G401 (cell line): ENCODE results near the gene SUV39H2. TPM values are rescaled to one million over a fixed set of nuclear protein-coding genes. Genes with fewer than 3 reads are reported as not detected.
"Not testable (repeated sequence)": the region's sequence is repeated elsewhere in the genome, so short reads cannot be mapped to it uniquely, and the experiment has no call there.

Experiments used
- DNase-seq: peaks from one replicate; pipeline ENCODE4 v3.0.0-alpha.2; 2015; ENCODE audit warnings: low spot score
- in situ Hi-C: cut with HindIII; loops from 2 replicates; pipeline ENCODE4 v1.10.0; 2016; ENCODE audit warnings: low sequenced_read_pairs, mixed read lengths
- total RNA-seq: library from RNA; depleted of rRNA; stranded (reverse); fragments of >200 nt; shearing (Covaris generic); gene quantifications from 2 replicates; pipeline ENCODE4 v1.2.3, GENCODE V29; 2014; rRNA removed

SUV39H2 gene, protein sequence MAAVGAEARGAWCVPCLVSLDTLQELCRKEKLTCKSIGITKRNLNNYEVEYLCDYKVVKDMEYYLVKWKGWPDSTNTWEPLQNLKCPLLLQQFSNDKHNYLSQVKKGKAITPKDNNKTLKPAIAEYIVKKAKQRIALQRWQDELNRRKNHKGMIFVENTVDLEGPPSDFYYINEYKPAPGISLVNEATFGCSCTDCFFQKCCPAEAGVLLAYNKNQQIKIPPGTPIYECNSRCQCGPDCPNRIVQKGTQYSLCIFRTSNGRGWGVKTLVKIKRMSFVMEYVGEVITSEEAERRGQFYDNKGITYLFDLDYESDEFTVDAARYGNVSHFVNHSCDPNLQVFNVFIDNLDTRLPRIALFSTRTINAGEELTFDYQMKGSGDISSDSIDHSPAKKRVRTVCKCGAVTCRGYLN
- 31.0 and 44.0 TPM in 2 replicates for total RNA-seq

DNA sequence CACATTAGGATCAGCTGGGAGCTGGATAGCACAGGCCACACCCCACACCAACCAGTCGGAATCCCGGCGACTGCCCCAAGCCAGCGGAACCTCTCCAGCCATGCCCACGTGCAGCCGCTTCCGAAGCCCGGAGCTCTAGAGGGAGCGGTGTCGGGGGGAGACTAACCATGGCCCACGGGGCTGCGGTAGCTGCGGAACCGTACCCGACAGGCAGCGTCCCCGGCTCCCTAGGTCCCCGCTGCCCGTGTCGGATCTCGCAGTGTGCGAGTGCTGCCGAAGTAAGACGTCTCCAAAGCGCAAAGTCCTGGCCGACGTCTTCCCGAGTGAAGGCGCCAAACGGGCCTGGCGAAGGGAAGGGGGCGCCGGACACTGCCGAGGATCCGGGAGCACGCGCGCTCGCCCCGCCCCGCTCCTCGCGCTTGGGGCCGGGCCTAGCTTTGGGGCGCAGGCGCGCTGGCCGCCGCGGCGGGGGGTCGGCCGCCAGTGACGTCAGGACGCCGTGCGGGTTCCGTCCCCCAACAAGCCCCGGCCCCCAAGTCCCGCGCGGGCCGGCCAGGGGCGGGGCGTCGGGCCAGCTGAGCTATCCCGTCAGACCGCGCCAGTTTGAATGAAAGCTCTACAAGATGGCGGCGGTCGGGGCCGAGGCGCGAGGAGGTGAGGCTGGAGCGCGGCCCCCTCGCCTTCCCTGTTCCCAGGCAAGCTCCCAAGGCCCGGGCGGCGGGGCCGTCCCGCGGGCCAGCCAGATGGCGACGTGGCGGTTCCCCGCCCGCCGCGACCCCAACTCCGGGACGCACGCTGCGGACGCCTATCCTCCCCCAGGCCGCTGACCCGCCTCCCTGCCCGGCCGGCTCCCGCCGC is at the start of gene SUV39H2:
TSS of gene SUV39H2 (plus strand) at position 601 of the 858 bp plus-strand sequence. CDS start at position 624, 23 bp downstream.
- in situ Hi-C loops, result no loop called here
- peak; percentile 94 for DNase-seq

DNA sequence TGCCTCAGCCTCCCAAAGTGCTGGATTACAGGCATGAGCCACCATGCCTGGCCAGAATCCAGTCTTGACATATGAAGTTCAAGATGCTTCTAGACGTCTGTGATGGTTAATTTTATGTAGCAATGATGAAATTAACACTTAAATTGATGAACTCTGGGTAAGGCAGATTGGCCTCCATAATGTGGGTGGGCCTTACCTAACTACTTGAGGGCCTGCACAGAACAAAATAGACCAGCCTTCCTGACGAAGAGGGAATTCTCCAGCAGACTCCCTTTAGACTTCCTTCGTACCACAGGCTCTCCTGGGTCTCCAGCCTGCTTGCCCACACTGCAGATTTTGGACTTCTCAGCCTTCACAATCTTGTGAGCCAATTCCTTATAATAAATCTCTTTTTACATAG is 45.6 kb upstream of the SUV39H2 start:
- in situ Hi-C loops, result no loop called here
- DNase-seq, result no peak

DNA sequence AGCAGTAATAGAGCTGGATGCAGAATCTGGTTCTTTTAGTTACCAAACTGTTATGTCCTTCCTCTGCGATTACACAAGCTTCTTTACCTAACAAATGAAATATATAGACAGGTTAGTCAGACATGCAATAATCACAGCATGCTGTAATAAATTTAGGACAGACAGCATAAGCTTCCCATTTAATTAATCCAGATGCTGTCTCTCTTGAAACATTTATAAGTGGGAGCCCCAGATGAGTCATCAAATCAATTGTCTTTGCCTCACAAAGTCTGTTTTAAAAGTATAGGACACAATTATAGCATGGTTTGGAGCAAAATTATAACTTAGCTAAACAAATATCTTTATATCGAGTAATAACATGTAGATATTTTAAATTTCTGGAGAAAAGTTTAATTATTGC is 42.5 kb upstream of the SUV39H2 start:
- in situ Hi-C loops, result no loop called here
- no peak for DNase-seq

DNA sequence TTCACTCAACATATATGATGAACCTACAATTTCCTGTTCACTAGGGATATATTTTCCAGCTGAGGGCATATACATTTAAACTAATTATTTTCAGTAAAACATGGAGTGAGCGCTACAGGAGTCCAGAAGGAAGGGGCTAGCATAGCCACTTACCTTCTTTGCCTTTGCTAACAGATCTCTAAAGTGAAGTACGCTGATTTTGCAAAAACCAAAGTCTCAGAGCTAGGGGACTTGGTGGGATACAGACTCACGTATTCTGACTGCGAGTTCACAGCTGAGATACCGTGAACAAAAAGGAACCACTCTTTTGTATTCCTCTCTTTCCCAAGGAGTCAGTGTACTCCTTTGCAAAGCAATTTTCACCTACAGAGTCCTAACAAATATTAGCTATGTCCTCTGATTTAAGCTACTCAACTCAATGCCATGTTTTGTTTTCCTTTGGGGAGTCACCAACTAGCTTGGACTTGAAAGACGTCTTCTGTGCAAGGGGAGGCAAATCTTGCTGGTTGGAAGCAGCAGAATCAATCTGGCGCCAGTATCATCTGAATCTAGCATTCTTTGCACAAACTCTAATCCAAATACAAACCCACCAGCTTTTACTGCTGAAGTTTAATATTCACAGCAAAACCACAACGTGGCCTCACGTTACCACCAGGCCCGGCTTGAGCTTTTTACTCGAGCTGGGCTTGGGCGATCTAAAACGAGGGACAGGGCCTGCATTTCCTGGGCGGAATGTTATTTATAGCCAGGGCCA is 41.5 kb upstream of the SUV39H2 start:
- in situ Hi-C loops, result no loop called here
- no peak for DNase-seq

DNA sequence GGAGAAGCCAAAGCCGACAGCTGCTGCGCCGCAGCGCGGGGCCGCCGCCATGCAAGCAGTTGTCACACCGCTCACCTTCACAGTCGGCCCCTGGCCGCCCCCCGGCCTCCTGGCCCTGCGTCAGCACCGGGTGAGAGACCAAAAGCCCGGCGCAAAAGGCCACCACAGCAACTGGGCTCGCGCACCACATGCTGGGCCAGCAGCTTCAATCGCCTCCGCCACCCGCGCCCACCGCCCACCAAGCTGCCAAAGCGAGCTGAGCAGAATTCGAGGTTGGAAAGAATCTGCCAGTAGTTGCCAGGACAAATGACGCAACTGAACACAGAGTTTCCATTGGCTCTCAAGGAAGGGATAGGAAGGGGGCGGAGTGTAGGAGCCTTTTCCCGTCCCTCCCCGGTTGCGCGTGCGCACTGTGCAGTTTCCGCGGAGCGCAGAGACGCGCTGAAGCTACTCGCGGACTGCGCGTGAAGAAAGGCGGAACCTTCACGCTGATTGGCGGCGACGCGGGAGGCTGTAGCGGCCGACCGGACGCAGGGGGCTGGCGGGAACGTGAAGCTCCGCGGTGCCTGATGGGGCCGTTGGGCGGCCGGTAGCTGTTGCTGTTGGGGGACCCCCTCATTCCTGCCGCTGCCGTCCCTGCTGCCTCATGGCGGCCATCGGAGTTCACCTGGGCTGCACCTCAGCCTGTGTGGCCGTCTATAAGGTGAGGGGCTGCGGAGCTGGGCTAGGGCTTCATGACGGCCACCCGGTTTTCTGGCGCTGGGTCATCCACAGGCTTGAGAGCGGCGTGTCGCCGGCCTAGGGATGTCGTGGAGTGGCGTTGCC is 40.7 kb upstream of the SUV39H2 start, which contains the start of the genes CDNF, HSPA14 and MSANTD7:
TSS of gene CDNF (minus strand) at position 281 of the 825 bp plus-strand sequence. CDS start at position 190, 91 bp downstream.
TSS of gene HSPA14 (plus strand) at position 550 of the 825 bp plus-strand sequence. CDS start at position 647, 97 bp downstream.
TSS of gene MSANTD7 (plus strand) at position 550 of the 825 bp plus-strand sequence. CDS start 3,979 bp downstream, outside the sequence.
- in situ Hi-C loops, result no loop called here
- peak; percentile 99 for DNase-seq

DNA sequence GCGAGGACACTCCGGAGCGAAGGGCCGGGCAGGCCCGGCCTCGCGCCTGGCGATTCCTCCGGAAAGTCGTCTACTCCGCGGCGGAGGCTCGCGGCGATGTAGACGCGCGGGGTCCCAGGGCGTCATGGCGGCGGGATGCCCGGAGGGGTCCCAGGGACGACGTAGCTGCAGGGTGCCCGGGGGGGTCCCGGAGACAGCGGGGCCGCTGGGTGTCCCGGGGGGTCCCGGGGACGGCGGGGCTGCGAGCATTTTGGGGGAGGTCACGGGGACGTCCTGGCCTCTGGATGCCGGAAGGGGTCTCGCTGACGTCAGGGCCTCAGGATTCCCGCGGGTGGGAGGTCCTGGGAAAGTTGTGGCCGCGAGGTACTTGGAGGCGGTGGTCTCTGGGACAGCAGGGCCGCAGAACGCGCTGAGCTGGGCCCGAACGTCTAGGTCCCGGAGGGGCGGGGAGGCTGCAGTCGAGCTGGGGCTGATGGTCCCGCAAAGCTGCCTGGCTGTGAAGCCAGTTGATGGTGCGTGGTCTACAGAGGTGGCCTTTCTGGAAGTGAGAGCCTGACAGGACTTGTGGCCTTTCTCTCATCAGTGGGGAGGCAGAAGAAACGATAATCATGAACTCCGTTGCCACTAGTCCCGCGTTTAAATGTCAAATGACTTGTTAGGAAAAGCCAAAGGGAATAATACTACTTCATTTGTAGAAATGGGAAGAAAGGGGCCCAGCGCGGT is 39.9 kb upstream of the SUV39H2 start:
- in situ Hi-C loops, result no loop called here

DNA sequence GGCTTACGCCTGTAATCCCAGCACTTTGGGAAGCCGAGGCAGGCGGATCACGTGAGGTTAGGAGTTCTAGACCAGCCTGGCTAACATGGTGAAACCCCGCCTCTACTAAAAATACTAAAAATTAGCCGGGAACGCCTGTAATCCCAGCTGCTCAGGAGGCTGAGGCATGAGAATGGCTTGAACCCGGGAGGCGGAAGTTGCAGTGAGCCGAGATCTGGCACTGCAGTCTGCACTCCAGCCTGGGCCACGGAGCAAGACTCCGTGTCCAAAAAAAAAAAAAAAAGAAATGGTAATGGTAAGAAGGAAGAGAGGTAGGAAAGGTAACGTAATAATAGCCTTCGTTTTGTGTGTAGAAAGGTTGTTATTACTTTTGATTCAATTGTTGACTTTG is 39.4 kb upstream of the SUV39H2 start:
- DNase-seq, result no peak
- in situ Hi-C loops, result no loop called here

More for the DNA sequence above, 39.9 kb upstream of the SUV39H2 start:
- peak; percentile 20 for DNase-seq

DNA sequence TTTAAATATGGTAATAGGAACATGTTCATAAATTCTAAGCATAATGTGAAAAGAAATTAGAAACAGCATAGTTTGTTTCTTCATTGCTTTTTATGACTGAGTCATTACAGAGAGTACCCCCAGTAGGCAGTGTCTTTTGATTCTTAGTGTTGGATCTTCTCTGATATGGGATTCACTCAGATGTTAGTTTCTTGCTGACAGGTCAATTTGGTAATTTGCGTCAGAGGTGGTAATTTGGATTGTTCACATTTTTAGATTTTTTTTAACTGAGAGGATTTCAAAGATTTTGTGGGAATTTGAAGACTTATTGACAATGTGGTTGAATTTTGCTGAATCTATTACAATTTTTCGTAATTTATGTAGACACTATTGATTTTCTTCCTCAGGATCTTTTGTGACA is 38.5 kb upstream of the SUV39H2 start:
- DNase-seq, result no peak
- in situ Hi-C loops, result no loop called here

DNA sequence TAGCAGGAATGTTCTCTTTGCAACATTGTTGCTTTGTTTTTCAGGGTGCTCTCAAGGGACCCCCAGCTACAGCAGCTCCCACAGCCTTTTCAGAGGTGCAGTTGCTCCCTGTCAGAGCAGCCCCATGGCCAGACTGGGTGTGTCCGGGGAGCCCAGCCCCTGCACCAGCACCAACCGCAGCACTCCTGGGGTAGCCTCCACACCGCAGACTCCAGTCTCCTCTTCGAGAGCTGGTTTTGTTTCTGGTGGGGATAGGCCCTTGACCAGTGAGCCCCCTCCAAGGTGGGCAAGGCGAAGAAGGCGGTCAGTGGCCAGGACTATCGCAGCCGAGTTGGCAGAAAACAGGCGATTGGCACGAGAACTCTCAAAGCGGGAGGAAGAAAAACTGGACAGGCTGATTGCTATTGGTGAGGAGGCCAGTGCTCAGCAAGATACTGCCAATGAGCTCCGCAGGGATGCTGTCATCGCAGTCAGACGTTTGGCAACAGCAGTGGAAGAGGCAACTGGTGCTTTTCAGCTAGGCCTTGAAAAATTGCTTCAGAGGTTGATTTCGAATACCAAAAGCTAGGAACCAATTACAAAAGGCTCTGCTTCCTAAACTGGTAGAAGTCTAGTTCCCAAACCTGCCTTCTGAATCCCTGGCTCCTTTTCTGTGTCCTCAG is 35.2 kb upstream of the SUV39H2 start:
- DNase-seq, result peak; percentile 89
- in situ Hi-C loops, result no loop called here

DNA sequence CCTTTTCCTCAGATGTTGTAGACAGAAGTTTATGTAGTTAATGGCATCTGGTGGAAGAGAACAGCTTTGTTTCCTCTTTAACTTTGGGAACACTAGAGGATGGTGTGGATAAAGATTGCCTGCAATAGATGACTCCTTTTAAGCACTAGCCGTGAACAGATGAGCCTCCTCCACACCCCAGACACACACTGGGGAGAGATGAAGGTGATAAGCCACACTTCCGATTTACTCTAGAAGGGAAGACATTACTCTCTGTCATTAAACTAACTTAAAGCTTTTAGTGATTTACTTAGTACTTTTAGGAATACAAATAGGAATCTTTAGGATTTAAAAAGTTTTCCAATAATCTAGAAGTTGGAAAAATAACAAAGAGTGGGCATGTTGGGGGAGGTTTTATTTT is 33.7 kb upstream of the SUV39H2 start:
- no peak for DNase-seq
- in situ Hi-C loops, result no loop called here

DNA sequence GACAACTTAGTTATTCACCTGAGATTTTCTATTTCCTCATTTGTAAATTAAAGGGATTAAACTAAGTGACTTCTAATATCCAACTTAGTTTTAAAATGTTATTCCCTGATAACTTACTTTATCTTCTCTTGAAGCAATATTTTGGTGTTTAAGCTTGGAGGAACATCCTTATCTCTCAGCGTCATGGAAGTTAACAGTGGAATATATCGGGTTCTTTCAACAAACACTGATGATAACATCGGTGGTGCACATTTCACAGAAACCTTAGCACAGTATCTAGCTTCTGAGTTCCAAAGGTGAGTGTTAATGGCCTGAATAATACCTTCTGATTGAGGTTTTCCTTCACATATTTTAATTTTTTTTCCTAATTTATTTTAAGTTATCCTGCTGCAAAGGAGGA is 26.4 kb upstream of the SUV39H2 start:
- no peak for DNase-seq
- in situ Hi-C loops, result no loop called here

DNA sequence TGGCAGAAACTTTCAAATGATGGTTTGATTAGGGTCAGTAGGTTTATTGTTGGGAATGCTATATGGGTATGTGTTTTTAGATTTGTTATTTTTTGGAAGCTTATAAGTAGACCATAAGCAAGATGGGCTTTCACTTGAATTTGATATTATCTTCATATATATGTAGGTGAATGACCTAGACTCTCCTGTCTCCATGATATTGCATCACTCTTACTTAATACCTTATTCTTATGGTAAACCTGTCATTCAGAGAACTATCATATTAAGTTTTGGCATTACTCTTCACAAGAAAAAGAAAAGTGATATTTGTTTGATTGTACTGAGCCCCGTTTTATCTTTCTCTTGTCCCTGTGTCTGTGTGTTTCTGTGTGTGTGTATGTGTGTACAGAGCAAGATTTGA is 23.2 kb upstream of the SUV39H2 start:
- in situ Hi-C loops, result no loop called here

DNA sequence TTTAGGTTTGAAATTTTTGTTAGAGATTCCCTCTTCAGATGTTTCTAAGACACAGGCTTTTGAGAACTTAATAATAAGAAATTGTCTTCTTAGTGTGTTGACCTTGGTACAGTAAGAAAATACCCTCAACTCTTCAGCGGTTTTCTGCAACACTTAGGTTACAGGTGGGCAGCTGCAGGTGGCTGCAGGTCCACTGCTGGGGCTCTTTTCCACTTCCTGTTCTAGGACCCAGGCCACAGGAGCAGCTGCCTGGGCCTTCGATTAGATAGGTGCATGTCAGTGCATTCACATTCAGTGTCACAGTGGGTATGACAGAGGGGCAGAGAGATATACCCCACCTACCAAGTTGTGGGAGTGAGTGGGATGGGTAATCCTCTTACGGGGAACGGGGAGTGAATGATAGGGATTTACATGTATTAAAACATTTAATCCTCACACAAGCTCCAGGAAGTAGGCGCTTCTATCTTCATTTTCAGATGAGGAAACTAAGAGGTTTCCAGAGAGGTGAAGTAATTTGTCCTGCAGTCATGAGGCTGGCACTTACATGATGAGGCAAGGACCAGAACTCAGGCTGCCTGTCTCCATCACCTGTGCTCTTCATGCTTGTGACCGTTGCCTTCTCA is 20.2 kb upstream of the SUV39H2 start:
- DNase-seq, result no peak
- in situ Hi-C loops, result no loop called here

More for the DNA sequence above, 23.2 kb upstream of the SUV39H2 start:
- no peak for DNase-seq

DNA sequence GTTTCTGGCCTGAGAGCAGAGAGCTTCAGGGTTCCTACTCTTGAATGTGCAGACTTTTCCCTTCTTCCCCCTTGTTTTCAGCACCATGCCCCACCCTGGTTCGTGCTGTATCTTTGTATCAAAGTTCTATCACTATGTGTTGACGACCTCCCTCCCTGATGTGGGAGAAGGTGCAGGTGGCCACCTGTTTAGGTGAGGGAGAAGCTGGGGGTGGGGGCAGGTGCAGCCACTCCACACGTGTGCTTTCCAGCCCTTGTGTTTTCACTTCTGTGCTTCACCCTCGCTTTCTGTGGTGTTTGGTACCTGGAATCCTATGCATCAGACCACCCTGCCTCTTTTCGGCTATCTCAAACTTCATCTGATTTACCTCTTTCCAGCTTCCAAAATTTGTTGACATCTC is 19.6 kb upstream of the SUV39H2 start:
- DNase-seq, result no peak
- in situ Hi-C loops, result no loop called here

DNA sequence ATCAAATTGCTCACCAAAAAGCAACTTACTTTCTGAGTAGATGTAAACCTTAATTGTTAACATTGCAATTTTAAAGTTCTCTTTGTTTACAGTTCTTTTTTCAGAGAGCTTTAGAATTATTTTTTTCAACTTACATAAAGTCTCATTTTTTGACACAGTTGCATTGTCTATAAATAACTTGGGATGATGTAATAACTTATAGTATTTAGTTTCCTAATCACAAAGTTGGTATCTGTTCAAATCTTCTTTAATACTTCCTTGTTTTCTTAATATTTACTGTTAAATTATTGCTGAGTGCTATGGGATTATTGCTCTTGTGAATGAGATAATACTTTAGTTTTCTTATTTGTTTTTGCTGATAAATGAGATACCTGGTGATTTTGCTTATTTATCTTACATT is 18.9 kb upstream of the SUV39H2 start:
- in situ Hi-C loops, result no loop called here

DNA sequence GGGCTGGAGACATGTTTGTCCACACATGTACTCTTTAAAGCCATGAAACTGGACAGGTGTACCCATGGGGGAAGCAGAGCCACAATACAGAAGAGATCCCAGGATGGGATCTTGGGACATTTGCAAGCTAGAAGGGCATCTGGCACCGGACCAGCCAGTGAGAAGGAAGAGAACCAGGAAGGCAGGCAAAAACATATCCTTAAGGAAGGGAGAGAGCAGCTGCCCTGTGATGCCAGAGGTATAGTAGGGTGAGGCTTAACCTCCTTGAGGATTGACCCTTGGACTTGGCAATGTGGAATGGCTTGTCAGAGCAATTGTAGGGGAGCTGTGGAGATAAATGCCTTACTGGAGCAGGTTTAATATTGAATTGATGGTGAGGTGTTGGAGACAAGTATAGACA is 17.9 kb upstream of the SUV39H2 start:
- in situ Hi-C loops, result no loop called here
- no peak for DNase-seq

More for the DNA sequence above, 18.9 kb upstream of the SUV39H2 start:
- no peak for DNase-seq

DNA sequence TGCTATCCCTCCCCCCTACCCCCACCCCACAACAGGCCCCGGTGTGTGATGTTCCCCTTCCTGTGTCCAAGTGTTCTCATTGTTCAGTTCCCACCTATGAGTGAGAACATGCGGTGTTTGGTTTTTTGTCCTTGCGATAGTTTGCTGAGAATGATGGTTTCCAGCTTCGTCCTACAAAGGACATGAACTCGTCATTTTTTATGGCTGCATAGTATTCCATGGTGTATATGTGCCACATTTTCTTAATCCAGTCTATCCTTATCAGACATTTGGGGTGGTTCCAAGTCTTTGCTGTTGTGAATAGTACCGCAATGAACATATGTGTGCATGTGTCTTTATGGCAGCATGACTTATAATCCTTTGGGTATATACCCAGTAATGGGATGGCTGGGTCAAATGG is 14.2 kb upstream of the SUV39H2 start:
- not testable (repeated sequence) for DNase-seq

More for the DNA sequence above, 14.2 kb upstream of the SUV39H2 start:
- in situ Hi-C loops, result not testable (repeated sequence)
